Adrenal gland (tissue), 12 donors: ENCODE measurements around the gene CDKN2B. TPM values are rescaled to one million over a fixed set of nuclear protein-coding genes. Genes with fewer than 3 reads are reported as not detected.
"Not testable (repeated sequence)": the region's sequence is repeated elsewhere in the genome, so short reads cannot be mapped to it uniquely, and the experiment has no call there.

Experiments used
- DNase-seq, 7 donors: peaks; one replicate each; pipeline ENCODE4 v3.0.0-alpha.2; 2019 to 2020
- H3K27ac ChIP-seq, 5 donors: fragments of 200-600 bp; sonication (generic) in 4 of 5; 1 replicate in 3 of 5; 2 replicates in 2 of 5; pipeline versions ENCODE4 v1.5.1 to v1.8.0; 2016 to 2020; ENCODE audit warnings: mild to moderate bottlenecking in 1 of 5
- H3K27me3 ChIP-seq: fragments of 200-600 bp; 2 replicates; pipeline ENCODE4 v1.8.0; 2021
- H3K36me3 ChIP-seq, 2 donors: fragments of 200-600 bp; replicated peaks in 1 of 2; 1 replicate in 1 of 2; 2 replicates in 1 of 2; pipeline versions ENCODE4 v1.5.1 to v1.8.0; 2018 to 2022
- H3K4me1 ChIP-seq, 2 donors: fragments of 200-600 bp; replicated peaks in 1 of 2; 1 replicate in 1 of 2; 2 replicates in 1 of 2; pipeline versions ENCODE4 v1.5.1 to v1.8.0; 2018 to 2021
- H3K4me3 ChIP-seq, 4 donors: fragments of 200-600 bp; sonication (generic) in 3 of 4; one replicate each; pipeline ENCODE4 v1.5.1; 2016 to 2018
- H3K9me3 ChIP-seq, 3 donors: fragments of 200-600 bp; sonication (generic) in 1 of 3; replicated peaks in 1 of 3; 1 replicate in 2 of 3; 2 replicates in 1 of 3; pipeline versions ENCODE4 v1.5.1 to v1.8.0; 2016 to 2021
- POLR2A ChIP-seq, 2 donors: fragments of 450-650 bp; IDR thresholded peaks; one replicate each; pipeline ENCODE4 v1.6.1; 2017; ENCODE audit warnings: antibody characterized with exemption in 2 of 2, mild to moderate bottlenecking in 2 of 2, moderate library complexity in 1 of 2
- WGBS, 4 donors: extraction: QIAGEN DNeasy Blood & Tissue Kit in 2 of 4; methylation state at CpG; one replicate each; pipeline versions ENCODE4 v1.1.5 to v1.1.7; 2013 to 2017; 5-methylcytosine and 5-hydroxymethylcytosine counted together
- intact Hi-C, 2 donors: fragments of 100-400 bp; cut with DNase I; formaldehyde crosslinking; loops; one replicate each; pipeline versions ENCODE4 v1.14.1 to v1.15.0; 2022 to 2023
- polyA plus RNA-seq, 3 donors: library from polyadenylated mRNA; stranded (reverse); fragments of 200-250 nt in 2 of 3; fragments of 350-450 nt in 1 of 3; fragmentation: Illumina TruSeq in 1 of 3; extraction: RNeasy Lipid Tissue Mini Kit (QIAGEN cat#74804) in 1 of 3; gene quantifications; one replicate each; pipeline ENCODE4 v1.2.3, GENCODE V29; 2013 to 2014
- small RNA-seq, 2 donors: library from RNA; depleted of rRNA; stranded (forward); fragments of <200 nt; gene quantifications; one replicate each; pipeline ENCODE3, GENCODE V24; 2016
- total RNA-seq, 9 donors: library from RNA; depleted of rRNA in 4 of 9; stranded (reverse); fragments of >200 nt in 4 of 9; fragments of 120-200 nt in 1 of 9; fragmentation: NEBNext Ultra II Directional in 1 of 9; extraction: Animal tissue kit (Norgen Biotek cat#: 25700) in 1 of 9; gene quantifications; one replicate each; pipeline versions ENCODE4 v1.1.0 to v1.2.4, GENCODE V29; 2013 to 2023
- TF ChIP-seq, protein P1 (sequence below), 6 experiments: fragments of 450-650 bp in 4 of 6; fragments of 200-600 bp in 2 of 6; sonication (generic) in 1 of 6; IDR thresholded peaks; 1 replicate in 5 of 6; 2 replicates in 1 of 6; pipeline versions ENCODE4 v1.5.1 to v1.8.0; 2016 to 2021; ENCODE audit warnings: antibody characterized with exemption in 6 of 6, mild to moderate bottlenecking in 2 of 6, moderate library complexity in 1 of 6
- donor health status: healthy with polysubstance abuse.
- donor health status: Bipolar disorder and iron deficiency.
- donor health status: DM: yes; HTN: yes; CAD: no.
- donor health status: DM: no; HTN: no; CAD: no.
- donor health status: DM: no; HTN: no; CAD: no.
- donor health status: DM: yes; HTN: yes; CAD: no.

Gene CDKN2B
- total and polyA plus RNA-seq, 12 donors: 0.78 to 13.8 (median 4.7) TPM

DNA sequence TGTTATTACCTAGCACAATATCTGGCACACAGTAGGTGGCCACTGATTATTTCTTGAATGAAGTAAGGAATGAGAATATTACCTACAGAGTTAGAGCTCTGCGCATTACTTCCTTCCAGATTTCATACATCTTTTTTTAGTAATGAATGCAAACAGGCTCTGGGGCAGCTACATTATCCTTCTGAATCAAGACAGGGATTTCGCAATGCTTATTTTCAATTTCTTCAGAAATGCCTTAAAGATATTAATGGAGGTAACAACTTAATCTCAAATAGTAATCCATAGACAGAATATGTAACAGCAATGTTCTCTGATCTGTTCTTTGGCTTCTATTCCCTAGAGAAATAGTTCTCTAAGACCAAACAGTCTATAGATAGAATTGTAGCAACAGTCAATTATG, 47.5 kb downstream of the CDKN2B start:
- H3K27ac ChIP-seq: no peak overlapping the region
- no peak for DNase-seq
- intact Hi-C loops: no loop called here
- peaks cover 0 to 13% of the 10 kb centered on the region in 2 donors for H3K4me1 ChIP-seq
- H3K27me3 ChIP-seq: peaks cover 19% of the 10 kb centered on the region
- H3K9me3 ChIP-seq: no peaks in the 10 kb centered on the region
- H3K36me3 ChIP-seq: no peaks in the 10 kb centered on the region
- no peak for TF ChIP-seq POLR2A (IDR thresholded peaks at IDR 0.05)
- TF ChIP-seq, protein P1, sequence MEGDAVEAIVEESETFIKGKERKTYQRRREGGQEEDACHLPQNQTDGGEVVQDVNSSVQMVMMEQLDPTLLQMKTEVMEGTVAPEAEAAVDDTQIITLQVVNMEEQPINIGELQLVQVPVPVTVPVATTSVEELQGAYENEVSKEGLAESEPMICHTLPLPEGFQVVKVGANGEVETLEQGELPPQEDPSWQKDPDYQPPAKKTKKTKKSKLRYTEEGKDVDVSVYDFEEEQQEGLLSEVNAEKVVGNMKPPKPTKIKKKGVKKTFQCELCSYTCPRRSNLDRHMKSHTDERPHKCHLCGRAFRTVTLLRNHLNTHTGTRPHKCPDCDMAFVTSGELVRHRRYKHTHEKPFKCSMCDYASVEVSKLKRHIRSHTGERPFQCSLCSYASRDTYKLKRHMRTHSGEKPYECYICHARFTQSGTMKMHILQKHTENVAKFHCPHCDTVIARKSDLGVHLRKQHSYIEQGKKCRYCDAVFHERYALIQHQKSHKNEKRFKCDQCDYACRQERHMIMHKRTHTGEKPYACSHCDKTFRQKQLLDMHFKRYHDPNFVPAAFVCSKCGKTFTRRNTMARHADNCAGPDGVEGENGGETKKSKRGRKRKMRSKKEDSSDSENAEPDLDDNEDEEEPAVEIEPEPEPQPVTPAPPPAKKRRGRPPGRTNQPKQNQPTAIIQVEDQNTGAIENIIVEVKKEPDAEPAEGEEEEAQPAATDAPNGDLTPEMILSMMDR (IDR thresholded peaks at IDR 0.05): no peak
- 86 to 93% (median 92%) methylated on average over 2 of the region's 2 CpGs for WGBS, 4 donors
- H3K4me3 ChIP-seq: no peak overlapping the region

DNA sequence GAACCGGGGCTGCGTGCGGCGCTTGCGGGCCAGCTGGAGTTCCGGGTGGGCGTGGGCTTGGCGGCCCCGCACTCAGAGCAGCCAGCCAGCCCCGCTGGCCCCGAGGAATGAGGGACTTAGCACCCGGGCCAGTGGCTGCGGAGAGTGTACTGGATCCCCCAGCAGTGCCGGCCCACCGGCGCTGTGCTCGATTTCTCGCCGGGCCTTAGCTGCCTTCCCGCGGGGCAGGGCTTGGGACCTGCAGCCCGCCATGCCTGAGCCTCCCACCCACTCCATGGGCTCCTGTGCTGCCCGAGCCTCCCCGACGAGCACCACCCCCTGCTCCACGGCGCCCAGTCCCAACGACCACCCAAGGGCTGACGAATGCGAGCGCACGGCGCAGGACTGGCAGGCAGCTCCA, 49.8 kb downstream of the CDKN2B start:
- intact Hi-C loops, H3K36me3 ChIP-seq, H3K27ac ChIP-seq, H3K27me3 ChIP-seq, H3K4me3 ChIP-seq, DNase-seq, H3K9me3 ChIP-seq, H3K4me1 ChIP-seq: not testable (repeated sequence)
- WGBS, 4 donors: 84 to 97% (median 92%) methylated on average over 13 to 30 of the region's 33 CpGs

GRCh38 chr9:21958833-21959232, 50.3 kb downstream of the CDKN2B start:
- intact Hi-C loops: no loop called here
- Histone ChIP-seq H3K27ac (no peak overlapping the region), H3K36me3 (no peaks in the 10 kb centered on the region), H3K4me1 (no peaks in the 10 kb centered on the region), H3K27me3 (no peaks in the 10 kb centered on the region), H3K4me3 (no peak overlapping the region), H3K9me3 (no peaks in the 10 kb centered on the region)
- no peak for DNase-seq
- no peak for TF ChIP-seq POLR2A (IDR thresholded peaks at IDR 0.05)
- TF ChIP-seq, protein P1 (IDR thresholded peaks at IDR 0.05): no peak
- WGBS, 4 donors: 75 to 89% (median 80%) methylated on average over 2 of the region's 2 CpGs; no CpG with 5 or more reads in 1 of the 4 donors

Small RNA genes within 50 kb of the gene (small RNA-seq; reads per million reads assigned to genes)
- gene RF02045: 0 reads per million in 2 donors

Other genes starting within 250 kb of the CDKN2B start
- 10 to 100 TPM; 10.4 to 38.2 (median 24.8) TPM for gene MTAP, start 206.7 kb downstream of the CDKN2B start, total RNA-seq
- 10 to 100 TPM in 1 of 3 donors, 1 to 10 TPM in 2; 6.4 to 21.6 (median 7.1) TPM for gene MTAP, start 206.7 kb downstream of the CDKN2B start, polyA plus RNA-seq
- gene CDKN2A, start 14.9 kb downstream of the CDKN2B start, total RNA-seq: 10 to 100 TPM in 6 of 9 donors, 1 to 10 TPM in 2, under 1 TPM in 1; 0.39 to 34.5 (median 15.9) TPM
- 10 to 100 TPM in 2 of 3 donors, 1 to 10 TPM in 1; 2.6 to 15.8 (median 11.6) TPM for gene CDKN2A, start 14.9 kb downstream of the CDKN2B start, polyA plus RNA-seq
- 1 to 10 TPM in 3 of 9 donors, under 1 TPM in 5, not detected in 1; 0.28 to 2.5 (median 0.78) TPM for gene CDKN2B-AS1, start 14.5 kb downstream of the CDKN2B start, total RNA-seq
- 1 to 10 TPM in 1 of 3 donors, under 1 TPM in 2; 0.13 to 1.5 (median 0.74) TPM for gene CDKN2B-AS1, start 14.5 kb downstream of the CDKN2B start, polyA plus RNA-seq